ENCODE data around the gene MYO7B.

GRCh38 chr2:127672341-127673224 is 137.1 kb downstream of the MYO7B start:
- TF ChIP-seq CTCF (IDR thresholded peaks at IDR 0.05) = no peak
- no peak for TF ChIP-seq POLR2A (IDR thresholded peaks at IDR 0.05)

All from uterus (tissue), 2 donors.